Transverse colon (tissue), 4 donors: Measurements from ENCODE around the gene GDPGP1.

Experiments used
- CTCF ChIP-seq, 5 experiments: fragments of 200-600 bp in 3 of 5; fragments of 450-650 bp in 2 of 5; sonication (generic) in 3 of 5; IDR thresholded peaks; 1 replicate in 2 of 5; 2 replicates in 3 of 5; pipeline ENCODE4 v1.5.1; 2016 to 2017; ENCODE audit warnings: antibody characterized with exemption in 5 of 5, inconsistent platforms in 3 of 5, mild to moderate bottlenecking in 2 of 5, moderate library complexity in 1 of 5
- POLR2A ChIP-seq: fragments of 450-650 bp; IDR thresholded peaks from one replicate; pipeline ENCODE4 v1.6.1; 2016; ENCODE audit warnings: antibody characterized with exemption, mild to moderate bottlenecking, moderate library complexity
- POLR2AphosphoS5 ChIP-seq, 3 donors: sonication (generic); formaldehyde crosslinking; IDR thresholded peaks; one replicate each; pipeline ENCODE4 v1.6.1; 2016; ENCODE audit warnings: antibody characterized with exemption in 3 of 3

- TF ChIP-seq POLR2A (no peak), CTCF (IDR thresholded peaks at IDR 0.05) (peak in 3 of 5 experiments; percentile 38 to 88 (median 58)), POLR2AphosphoS5 (IDR thresholded peaks at IDR 0.05) (no peak)
Observed at GRCh38 chr15:90232941-90233386, 1.0 kb upstream of the GDPGP1 start.
